Prostate gland (tissue), 2 donors: ENCODE measurements around the gene MICAL3.

Source experiments
- POLR2A ChIP-seq: fragments of 450-650 bp; IDR thresholded peaks from one replicate; pipeline ENCODE4 v1.6.1; 2016; ENCODE audit warnings: antibody characterized with exemption, mild to moderate bottlenecking
- POLR2AphosphoS5 ChIP-seq: sonication (generic); formaldehyde crosslinking; IDR thresholded peaks from one replicate; pipeline ENCODE4 v1.6.1; 2017; ENCODE audit warnings: antibody characterized with exemption
- TF ChIP-seq, protein P1 (sequence below), 4 experiments: fragments of 200-600 bp in 2 of 4; fragments of 450-650 bp in 2 of 4; sonication (generic) in 2 of 4; IDR thresholded peaks; 1 replicate in 3 of 4; 2 replicates in 1 of 4; pipeline ENCODE4 v1.5.1; 2016 to 2019; ENCODE audit warnings: antibody characterized with exemption in 4 of 4, mild to moderate bottlenecking in 2 of 4, moderate library complexity in 2 of 4

GRCh38 chr22:17779286-17780115, 244.9 kb downstream of the MICAL3 start:
- TF ChIP-seq, protein P1, sequence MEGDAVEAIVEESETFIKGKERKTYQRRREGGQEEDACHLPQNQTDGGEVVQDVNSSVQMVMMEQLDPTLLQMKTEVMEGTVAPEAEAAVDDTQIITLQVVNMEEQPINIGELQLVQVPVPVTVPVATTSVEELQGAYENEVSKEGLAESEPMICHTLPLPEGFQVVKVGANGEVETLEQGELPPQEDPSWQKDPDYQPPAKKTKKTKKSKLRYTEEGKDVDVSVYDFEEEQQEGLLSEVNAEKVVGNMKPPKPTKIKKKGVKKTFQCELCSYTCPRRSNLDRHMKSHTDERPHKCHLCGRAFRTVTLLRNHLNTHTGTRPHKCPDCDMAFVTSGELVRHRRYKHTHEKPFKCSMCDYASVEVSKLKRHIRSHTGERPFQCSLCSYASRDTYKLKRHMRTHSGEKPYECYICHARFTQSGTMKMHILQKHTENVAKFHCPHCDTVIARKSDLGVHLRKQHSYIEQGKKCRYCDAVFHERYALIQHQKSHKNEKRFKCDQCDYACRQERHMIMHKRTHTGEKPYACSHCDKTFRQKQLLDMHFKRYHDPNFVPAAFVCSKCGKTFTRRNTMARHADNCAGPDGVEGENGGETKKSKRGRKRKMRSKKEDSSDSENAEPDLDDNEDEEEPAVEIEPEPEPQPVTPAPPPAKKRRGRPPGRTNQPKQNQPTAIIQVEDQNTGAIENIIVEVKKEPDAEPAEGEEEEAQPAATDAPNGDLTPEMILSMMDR (IDR thresholded peaks at IDR 0.05): no peak
- TF ChIP-seq POLR2A (no peak), POLR2AphosphoS5 (no peak)
